ENCODE data around the gene GLRA2. TPM values are rescaled to one million over a fixed set of nuclear protein-coding genes. Genes with fewer than 3 reads are reported as not detected.

Gene GLRA2
- polyA plus RNA-seq, 1 of the 3 experiments (the other 2 are of a cell fraction), result not detected

GRCh38 chrX:14590216-14590615, 60.9 kb downstream of the GLRA2 start:
- no peak overlapping the region for H2AFZ ChIP-seq (ENCODE audit: low read depth)
- CTCF ChIA-PET, result no interaction called here
- H3K4me2 ChIP-seq, result no peak overlapping the region
- no peaks in the 10 kb centered on the region for H3K4me1 ChIP-seq (ENCODE audit: control insufficient read depth in 1 of 2, insufficient read depth in 2 of 2, low read depth in 1 of 2, low read length in 1 of 2)
- DNase-seq, result no peak
- no peaks in the 10 kb centered on the region for H4K20me1 ChIP-seq (ENCODE audit: insufficient read depth)
- no peaks in the 10 kb centered on the region for H3K9me3 ChIP-seq
- 3% methylated on average over 2 of the region's 2 CpGs for WGBS (ENCODE audit: low lambda C conversion rate)
- H3K27me3 ChIP-seq (ENCODE audit: insufficient read depth), result no peaks in the 10 kb centered on the region
- H3K4me3 ChIP-seq (ENCODE audit: low read depth in 2 of 2, low read length in 1 of 2), result no peak overlapping the region
- no peaks in the 10 kb centered on the region for H3K79me2 ChIP-seq (ENCODE audit: insufficient read depth)
- H3K9ac ChIP-seq, result no peak overlapping the region
- no peaks in the 10 kb centered on the region for H3F3A ChIP-seq (replicated peaks; ENCODE audit: insufficient read depth)
- H3K27ac ChIP-seq (ENCODE audit: low read depth in 2 of 2, low read length in 1 of 2), result no peak overlapping the region
- no peaks in the 10 kb centered on the region for H3K36me3 ChIP-seq (replicated peaks in 1 of 2; ENCODE audit: control insufficient read depth in 1 of 2, insufficient read depth in 2 of 2, low read length in 1 of 2)
- POLR2A ChIA-PET, result no interaction called here
- no peaks in the 10 kb centered on the region for H3K9me2 ChIP-seq
- TF ChIP-seq NFIC (IDR thresholded peaks at IDR 0.05; ENCODE audit: borderline replicate concordance), result no peak
- no peak for TF ChIP-seq EZH2phosphoT487 (IDR thresholded peaks at IDR 0.05; ENCODE audit: borderline replicate concordance, low read depth)
- no peak for TF ChIP-seq TCF12 (IDR thresholded peaks at IDR 0.05)
- TF ChIP-seq PBX3 (IDR thresholded peaks at IDR 0.05), result no peak
- no peak for TF ChIP-seq NRF1 (IDR thresholded peaks at IDR 0.05; ENCODE audit: low read depth, low read length)
- TF ChIP-seq GABPA (IDR thresholded peaks at IDR 0.05; ENCODE audit: low read depth), result no peak
- TF ChIP-seq FOSL2 (IDR thresholded peaks at IDR 0.05; ENCODE audit: borderline replicate concordance, low read depth), result no peak
- no peak for TF ChIP-seq MXI1 (IDR thresholded peaks at IDR 0.05; ENCODE audit: low read depth, low read length)
- no peak for TF ChIP-seq RAD21 (IDR thresholded peaks at IDR 0.05; ENCODE audit: low read length)
- no peak for TF ChIP-seq REST (IDR thresholded peaks at IDR 0.05; ENCODE audit: low read depth, low read length)
- TF ChIP-seq TAF1 (IDR thresholded peaks at IDR 0.05; ENCODE audit: borderline replicate concordance, low read depth, low read length), result no peak
- no peak for TF ChIP-seq POLR2AphosphoS5 (IDR thresholded peaks at IDR 0.05; ENCODE audit: low read depth, low read length)
- TF ChIP-seq MAX (IDR thresholded peaks at IDR 0.05; ENCODE audit: low read depth), result no peak
- no peak for TF ChIP-seq IRF3 (IDR thresholded peaks at IDR 0.05; ENCODE audit: low read depth, low read length)
- TF ChIP-seq RCOR1 (IDR thresholded peaks at IDR 0.05; ENCODE audit: low read length), result no peak
